NCI-H2227 (cell line): ENCODE measurements around the gene PLEKHO1.

Source experiments
- DNase-seq: peaks from one replicate; lab custom pipeline; 2025; ENCODE audit not compliant: unreplicated experiment; lab: John Stamatoyannopoulos, UW

The PLEKHO1 gene

DNA sequence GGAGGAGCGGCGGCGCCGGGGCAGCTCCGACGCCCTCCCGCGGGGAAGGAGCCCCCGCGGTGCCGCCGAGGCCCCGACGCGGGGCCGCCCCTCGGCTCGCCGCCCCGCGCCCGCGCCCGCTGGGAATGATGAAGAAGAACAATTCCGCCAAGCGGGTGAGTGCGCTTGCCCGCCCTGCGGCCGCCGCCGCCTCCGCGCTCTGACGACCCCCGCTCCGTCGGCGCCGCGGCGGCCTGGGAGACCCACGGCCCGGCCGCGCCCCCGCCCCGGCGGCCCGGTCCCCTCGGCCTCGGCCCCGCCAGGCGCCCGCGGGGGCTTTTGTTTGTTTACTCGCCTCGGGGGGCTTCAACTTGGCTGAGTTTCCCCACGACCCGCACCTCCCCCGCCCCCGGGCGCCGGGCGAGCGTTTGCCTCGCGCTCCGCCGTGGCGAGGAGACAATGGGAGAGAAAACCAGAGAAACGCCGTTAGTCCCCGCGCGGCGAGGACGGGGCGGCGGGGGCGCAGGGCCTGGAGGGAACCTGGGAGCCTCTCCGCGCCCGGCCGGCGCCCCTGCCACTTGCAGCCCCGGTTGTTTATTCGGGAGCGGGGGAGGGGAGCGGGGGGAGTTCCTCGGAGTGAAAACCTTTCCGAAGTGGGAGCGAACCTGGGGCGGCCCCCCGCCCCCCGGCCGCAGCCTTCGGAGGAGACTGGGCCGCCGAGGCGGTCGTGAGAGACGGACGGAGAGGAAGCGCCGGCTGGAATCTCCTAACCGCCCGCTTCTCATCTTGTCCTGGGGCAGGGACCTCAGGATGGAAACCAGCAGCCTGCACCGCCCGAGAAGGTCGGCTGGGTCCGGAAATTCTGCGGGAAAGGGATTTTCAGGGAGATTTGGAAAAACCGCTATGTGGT lies 661 bp downstream of the PLEKHO1 start:
- DNase-seq: peak; percentile 51

DNA sequence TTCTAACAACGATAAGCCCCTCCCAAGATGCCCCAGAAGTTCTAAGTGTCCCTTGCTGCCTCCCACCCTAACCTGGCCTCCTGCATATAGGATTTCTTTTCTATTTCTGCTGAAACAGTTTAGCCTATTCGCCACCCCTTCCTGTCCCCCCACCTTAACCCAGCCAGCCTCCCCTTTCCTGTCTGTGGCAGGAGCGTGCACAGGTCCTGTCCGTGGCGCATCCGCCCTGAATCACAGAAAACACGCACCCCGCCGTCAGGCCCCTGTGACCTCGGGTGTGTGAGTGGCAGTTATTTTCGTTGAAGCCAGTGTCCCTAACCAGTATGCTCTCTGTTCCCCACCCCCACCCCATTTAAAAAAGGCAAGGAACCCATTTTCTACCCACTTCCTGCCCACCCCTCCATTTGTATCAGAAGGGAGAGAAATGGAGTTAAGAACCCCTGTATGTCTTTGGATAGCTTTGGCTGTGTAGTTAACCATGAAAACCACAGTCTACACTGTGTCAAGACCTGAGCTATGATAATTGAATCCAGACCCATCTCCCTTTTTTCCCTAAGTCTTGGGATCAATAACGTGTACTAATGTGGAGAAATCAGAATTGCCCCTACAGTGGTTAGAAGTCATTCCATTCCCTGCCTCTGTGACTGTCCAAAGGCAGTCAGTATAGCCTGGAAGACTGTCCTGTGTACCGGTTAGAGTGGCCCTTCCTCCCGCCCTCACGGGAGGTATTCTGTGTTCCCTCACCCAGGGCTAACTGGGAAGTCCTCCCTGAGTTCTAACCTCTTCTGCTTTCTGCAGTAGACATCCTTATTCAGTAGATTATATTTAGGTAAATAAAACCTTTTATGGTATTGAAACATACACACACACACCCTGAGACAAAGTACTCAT lies 1.8 kb downstream of the PLEKHO1 start:
- no peak for DNase-seq

DNA sequence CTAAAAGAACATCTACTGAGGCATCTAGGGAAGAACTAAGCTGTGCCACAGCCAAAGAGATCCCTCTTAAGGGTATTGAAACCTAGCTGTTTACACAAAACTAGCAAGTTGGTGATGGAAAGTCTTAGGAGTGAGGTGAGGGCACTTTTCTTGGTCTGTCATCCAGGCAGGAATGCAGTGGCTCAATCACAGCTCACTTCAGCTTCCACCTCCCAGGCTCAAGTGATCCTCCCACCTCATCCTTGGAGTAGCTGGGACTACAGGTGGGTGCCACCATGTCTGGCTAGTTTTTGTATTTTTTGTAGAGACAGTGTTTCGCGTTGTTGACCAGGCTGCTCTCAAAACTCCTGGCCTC lies 2.4 kb downstream of the PLEKHO1 start:
- DNase-seq: no peak

DNA sequence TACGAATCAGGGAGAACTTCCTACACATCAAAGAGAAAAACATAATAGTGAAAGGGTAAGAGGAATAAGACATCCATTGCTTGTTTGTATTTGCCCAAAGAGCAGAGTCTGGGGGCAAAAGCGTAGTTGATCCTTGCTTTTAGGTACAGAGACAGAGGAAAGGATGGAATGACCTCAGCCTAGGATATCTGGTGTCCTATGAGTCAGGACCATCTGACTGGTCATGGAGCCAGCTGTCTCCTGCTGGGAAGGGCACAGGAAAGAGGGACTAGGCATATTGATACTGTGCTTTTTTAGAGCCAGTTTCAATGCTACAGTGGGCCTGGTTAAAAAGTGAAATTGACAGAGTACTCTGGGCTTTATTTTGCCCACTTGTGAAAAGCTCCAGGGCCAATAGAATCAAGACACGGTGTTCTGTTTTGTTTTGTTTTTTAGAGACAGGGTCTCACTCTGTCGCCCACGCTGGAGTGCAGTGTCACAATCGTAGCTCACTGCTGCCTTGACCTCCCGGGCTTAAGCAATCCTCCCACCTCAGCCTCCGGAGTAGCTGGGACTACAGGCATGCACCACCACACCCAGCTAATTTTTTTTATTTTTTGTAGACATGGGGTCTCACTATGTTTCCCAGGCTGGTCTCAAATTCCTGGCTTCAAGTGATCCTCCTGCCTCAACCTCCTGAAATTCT lies 3.2 kb downstream of the PLEKHO1 start:
- no peak for DNase-seq

DNA sequence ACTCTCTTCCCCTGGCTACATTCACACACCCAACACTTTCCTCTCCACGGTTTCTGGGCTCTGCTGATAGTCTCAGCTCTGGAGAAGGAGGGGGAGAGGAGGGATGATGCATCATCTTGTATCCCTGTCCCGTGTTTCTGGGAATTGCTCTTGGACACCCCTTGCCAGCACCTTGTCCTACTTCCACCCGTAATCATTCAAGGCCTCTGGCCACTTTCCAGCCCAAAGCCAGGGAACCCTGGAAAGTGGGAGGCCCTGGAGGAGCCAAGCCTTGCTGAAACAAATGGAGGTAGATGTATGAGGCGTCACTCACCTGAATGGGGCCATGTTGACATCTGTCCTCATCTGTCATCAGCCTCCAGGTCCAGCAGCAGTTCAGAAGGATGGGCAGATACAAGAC lies 4.4 kb downstream of the PLEKHO1 start:
- no peak for DNase-seq

DNA sequence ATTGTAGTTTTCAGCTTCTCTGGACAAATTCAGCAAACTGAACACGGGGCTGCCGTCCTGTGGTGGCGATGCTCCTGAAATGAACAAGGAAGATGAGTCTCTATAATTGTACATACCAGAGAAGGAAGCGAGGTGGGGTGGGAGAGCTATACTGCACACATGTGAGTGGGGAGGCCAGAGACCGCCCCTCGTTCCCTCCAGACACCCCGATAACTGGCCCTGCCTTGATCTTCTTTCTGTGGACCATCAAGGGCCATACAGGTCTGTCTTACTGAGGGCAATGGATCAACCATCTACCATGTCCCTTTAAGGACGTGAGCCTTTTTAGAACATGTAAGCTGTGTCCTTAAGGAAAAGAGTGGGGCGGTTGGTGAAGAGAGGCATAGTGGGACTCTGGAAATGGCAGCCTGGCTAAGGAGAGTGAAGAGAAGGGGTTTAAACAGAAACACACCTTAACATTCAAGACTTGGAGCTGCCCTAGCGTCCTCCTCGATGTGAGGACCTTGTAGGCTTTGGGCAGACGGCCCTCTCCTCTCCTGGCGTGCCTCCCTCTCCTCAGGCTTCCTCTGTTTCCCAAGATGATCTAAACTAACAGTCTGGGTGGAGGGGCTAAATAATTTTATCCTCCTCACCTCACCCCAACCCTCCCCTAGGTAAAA lies 5.8 kb downstream of the PLEKHO1 start:
- DNase-seq: no peak

DNA sequence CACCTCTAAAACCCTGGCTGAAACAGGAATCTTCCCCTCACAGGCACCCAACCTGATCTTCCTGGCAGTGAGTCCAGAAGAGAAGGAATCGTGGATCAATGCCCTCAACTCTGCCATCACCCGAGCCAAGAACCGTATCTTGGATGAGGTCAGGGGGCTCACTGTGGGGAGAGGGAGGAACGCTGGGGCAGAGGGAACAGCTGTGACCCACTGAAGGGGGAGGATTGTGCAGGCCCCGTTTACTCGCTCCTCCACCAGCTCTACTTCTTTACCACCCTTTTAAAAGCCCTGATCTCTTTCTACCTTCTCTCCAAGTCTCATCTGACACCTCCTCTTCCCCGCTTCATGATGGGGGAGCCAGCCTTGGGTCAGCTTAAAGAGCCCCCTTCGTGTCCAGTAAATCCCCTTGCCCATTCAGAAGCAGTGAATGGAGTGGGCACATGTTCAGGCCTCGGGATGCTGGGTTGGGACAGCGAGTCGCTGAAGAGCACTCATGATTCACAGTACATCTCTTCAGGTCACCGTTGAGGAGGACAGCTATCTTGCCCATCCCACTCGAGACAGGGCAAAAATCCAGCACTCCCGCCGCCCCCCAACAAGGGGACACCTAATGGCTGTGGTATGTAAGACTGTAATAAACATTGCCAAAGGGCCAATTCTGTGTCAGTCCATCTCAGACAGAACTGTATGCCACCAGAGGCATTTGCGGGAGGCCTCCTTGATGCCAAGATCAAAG lies 7.3 kb downstream of the PLEKHO1 start:
- DNase-seq: no peak

DNA sequence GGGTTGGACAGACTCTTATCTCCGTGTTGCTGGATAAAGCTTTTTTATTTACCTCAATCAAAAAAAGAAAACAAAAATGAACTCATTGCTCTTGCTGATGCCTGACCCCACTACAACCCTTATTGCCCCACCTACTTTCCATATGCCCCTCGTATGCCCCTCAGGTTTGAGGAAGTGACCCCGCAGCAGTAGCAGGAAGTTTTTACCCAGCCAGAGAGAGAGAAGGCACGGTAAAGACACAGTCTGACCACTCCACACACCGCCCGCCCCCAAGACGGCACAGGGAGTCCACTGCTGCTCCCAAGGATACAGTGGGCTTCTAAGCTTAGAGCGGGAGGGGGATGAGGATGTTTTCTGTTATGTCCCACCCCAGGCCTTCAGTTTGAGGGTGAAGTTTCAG lies 9.8 kb downstream of the PLEKHO1 start:
- DNase-seq: no peak

DNA sequence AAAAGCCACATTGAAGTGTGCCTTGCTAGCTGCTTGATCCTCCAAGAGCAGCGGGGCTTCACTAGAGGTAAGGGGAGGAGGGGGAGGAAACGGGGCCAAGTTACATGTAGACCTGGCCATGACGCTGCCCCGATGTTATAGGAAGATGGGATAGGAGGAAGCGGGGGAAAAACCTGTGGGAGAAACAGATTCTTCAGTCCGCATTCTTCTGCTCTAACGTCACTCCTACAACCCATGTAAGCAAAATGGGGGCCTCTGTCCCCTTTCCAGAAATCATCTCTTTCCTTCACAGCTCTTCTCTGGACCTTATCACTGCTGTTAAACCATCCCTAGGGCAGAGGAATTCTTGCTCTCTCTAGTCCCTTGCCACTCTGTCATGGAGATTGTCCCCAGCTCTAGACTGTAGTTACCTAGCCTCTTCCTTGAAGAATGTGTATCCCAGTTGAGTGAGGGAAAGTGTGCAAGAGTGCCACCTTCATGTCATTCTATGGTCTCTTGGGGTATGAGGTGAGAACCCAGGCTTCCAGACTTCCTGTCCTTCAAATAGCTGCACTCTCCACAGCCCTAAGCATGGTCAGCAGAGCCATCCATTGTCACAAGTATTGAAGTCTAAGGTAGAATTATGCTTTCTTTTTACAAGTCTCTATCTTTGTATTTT lies 11.4 kb downstream of the PLEKHO1 start:
- no peak for DNase-seq

DNA sequence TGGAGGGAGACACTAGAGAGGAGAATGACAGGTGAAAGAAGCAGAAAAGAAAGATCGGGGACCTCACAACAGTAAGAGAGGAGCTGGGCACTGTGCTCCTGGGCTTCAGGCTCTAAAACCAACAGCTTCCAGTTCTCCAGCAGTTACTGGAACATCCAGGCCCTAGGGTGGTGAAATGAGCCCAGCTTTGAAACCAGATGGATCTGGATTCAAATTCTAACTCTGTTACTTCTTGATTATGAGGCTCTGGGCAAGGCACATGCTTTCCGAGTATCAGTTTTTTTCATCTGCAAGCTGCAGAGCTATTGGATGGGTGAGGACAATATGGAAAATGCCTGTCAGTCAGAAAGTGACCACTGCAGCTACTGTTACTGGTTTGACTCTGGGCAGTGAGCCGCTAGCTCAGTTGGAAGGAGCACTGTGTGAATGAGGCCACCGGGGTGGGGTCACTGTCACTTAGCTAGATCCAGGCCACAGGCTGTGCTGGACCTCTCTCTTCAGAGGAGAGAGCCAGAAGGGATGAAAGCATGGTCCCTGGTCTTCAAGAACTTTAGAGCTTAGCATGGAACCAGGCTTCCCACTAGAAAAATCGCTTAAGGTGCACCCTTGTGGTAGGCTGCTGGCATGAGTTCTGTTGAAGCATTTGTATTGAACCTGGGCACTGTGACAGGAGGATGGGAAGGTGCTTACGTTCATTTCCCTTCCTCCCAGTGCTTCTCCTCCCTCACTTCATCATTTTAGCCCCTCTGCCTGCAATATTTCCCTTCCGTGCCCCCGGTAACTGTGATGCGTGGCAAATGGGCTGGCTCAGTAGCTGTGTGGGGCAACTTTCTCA lies 12.2 kb downstream of the PLEKHO1 start:
- peak; percentile 31 for DNase-seq

DNA sequence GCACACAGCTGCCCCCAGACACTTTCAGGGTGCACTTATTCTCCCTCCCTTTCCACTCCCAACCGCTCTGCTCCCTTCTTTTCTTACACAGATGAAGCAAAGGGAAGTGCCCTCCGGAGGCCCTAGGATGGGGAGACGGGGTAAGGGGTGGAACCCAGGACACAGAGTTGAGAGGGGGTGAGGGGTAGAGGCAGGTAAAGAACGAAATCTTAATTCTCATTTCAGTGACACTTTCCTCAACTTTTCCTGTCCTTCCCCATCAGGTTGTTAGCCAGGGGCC lies 12.8 kb downstream of the PLEKHO1 start:
- no peak for DNase-seq

DNA sequence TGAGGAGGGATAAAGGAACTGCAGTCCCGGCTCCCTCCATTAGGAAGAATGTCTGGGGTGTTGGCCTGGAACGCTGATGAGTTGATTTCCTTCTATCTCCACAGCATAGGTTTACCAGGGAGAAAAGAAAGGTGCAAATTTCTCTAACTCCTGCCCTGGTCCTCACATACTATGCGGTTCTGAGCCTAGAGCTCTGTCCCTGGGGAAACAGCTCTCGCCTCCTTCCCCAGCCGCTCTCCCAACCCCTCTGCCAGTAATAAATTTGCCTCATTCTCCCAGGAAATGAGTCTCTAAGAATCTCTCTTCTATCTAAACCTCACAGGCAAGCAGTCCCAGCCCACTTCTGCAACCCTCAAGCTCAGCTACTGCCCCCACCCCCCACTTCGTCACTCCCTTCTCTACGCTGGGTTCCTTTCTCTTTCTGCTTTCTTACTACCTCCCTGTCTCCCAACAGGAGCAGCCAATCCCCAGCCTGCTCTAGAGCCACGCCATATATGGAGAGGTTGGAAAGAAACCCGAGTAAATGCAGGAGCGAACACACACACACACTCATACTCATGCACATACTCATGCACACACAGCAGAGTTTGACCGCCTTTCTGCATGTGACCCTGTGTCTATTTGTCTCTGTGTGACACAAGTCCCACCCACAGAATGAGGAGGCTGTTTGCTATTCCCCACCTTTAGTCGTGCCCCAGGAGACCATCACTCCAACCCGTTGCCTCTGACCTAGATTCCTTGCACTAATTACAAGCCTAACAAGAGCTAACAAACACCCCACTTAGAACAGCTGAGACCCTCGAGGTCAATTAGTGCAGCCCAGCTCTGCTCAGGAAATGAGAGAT lies 13.4 kb downstream of the PLEKHO1 start:
- DNase-seq: peak; percentile 88

DNA sequence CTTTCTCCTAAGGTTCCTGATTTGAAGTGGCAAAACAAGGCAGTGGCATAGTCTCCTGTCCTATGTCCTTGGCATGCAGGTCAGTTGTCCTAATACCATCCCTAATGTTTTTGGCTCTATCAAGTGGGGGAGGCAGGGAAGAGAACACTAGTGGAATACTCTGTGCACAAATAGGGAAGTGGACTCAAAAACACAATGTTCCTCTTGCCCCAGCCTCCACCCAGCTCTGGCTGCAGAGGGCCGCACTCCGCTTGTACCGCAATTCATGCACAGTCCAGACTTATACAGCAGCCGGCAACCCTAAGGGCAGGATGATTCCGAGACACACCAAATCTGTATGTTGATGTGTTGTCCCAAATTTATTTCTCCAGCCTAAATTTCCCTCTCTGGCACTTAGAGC lies 14.5 kb downstream of the PLEKHO1 start:
- no peak for DNase-seq

DNA sequence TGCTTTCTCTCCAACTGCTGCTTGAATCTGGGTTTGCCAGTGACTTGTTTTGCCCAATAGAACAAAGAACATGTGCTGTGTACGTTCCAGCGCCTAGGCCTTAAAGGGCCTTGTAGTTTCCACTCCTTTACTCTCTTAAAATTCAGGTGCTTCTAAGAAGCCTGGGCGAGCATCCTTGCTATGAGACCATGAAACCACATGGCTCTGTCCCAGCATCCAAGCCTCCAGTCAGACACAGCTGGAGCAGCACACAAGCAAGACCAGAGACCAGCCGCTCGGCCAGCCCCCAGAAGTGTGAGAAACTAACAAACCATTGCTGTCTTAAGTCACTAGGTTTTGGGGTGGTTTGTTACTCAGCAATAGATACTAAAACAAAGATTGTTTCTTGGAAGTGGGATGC lies 15.1 kb downstream of the PLEKHO1 start:
- DNase-seq: no peak

DNA sequence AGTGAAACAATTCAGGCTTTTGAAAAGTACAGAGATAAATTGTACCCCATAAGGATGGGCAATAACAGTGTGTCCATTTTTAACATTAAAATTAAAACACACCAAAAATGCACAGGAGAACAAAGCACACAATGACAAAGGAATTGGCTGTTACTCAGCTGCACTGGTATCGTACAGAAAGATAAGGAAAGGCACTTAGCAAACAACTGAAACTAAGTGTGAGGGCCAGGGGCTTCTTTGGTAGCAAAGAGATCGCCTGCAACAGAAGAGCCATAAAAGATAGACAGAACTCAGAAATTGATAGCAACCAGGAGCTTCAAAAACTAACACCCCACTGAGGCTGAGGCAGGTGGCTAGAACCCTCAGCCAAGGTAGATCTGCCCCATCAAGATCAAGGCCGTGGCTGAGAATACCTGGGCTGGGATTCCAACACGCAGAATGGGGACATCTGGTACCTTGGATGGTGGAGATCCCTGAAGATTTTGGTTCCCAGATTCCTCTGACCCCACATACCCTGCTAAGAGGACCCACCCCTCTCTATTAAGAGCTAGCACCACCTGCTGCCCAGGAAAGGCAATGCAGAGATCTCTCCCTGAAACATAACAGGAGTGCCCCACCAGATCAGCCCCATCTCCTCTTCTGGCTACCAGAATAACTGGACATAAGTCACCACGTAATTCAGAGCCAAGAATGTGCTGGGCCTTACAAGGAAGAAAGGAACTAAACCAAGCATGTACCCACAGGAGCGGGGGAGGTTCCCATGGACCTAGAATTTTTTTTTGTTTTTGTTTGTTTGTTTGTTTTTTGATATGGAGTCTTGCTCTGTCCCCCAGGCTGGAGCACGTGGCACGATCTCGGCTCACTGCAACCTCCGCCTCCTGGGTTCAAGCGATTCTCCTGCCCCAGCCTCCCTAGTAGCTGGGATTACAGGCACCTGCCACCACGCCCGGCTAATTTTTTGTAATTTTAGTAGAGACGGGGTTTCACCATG lies 16.2 kb downstream of the PLEKHO1 start:
- DNase-seq: peak; percentile 55

DNA sequence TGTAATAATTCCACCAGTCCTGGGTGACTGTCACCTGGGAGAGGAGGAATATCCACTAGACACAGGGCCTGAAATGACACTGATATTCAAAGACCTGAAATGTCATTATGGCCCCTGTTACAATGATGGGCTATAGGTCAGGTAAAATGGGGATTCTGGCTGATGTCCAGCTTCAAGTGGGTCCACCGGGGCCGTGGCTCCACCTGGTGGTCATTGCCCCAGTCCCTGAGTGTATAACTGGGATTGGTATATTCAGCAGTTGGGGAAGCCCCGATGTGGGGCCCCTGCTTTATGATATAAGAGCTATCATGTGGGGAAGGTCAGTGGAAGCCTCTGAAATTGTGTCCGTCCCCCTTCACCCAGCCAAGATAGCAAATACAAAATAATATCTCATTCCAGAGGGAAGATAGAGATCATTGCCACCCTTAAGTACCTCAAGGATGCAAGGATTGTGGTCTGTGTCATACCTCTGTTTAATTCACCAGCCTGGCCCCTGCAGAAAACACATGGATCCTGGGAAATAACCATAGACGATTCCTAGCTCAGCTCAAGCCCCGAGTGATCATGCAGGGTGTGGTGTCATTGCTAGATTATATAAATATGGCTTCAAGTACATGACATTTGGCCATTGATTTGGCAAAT lies 19.4 kb downstream of the PLEKHO1 start:
- peak; percentile 51 for DNase-seq

DNA sequence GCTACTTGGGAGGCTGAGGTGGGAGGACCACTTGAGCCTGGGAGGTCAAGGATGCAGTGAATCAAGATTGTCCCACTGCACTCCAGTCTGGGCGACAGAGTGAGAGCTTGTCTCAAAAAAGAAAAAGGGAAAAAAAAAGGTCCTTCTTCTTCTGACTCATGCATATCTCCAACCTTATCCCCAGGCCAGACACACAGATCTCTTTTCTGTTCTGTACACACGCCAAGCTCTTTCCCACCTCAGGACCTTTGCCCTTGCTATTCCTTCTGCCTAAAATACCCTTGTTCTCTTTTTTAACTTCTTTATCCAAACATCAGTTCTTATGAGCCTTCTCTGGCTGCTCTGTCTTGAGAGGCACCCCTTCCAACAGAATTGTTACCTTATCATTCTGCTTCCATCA lies 22.1 kb downstream of the PLEKHO1 start:
- no peak for DNase-seq
